Mesenchymal stem cell (in vitro differentiated cells and primary cell): ENCODE measurements around the gene INPP5B.
A peak's percentile ranks its signal among the peaks of the same experiment; 100 is the strongest.
"Not testable (repeated sequence)": the region's sequence is repeated elsewhere in the genome, so short reads cannot be mapped to it uniquely, and the experiment has no call there.

Source experiments
- DNase-seq: peaks from one replicate; pipeline ENCODE4 v3.0.0-alpha.2; 2013
- H2AFZ ChIP-seq: one replicate; pipeline ENCODE4 v1.6.1; 2013; ENCODE audit warnings: low read depth, mild to moderate bottlenecking, control low read depth, inconsistent platforms, low read length, moderate library complexity
- H2AK5ac ChIP-seq: 2 replicates; pipeline ENCODE4 v1.6.1; 2013; ENCODE audit warnings: low read length, moderate library complexity, mild to moderate bottlenecking, inconsistent platforms; ENCODE audit not compliant: severe bottlenecking
- H2BK120ac ChIP-seq: one replicate; pipeline ENCODE4 v1.6.1; 2013; ENCODE audit warnings: low read depth, mild to moderate bottlenecking, inconsistent platforms, low read length, moderate library complexity
- H2BK12ac ChIP-seq, 2 experiments: one replicate each; pipeline ENCODE4 v1.6.1; 2013; ENCODE audit warnings: inconsistent platforms in 2 of 2, low read length in 2 of 2, mild to moderate bottlenecking in 2 of 2, moderate library complexity in 2 of 2, control low read depth in 1 of 2
- H2BK15ac ChIP-seq: one replicate; pipeline ENCODE4 v1.6.1; 2013; ENCODE audit warnings: mild to moderate bottlenecking, low read depth, inconsistent platforms; ENCODE audit not compliant: poor library complexity, severe bottlenecking
- H2BK5ac ChIP-seq: 2 replicates; pipeline ENCODE4 v1.6.1; 2013; ENCODE audit warnings: low read depth, mild to moderate bottlenecking, low read length, control low read depth, inconsistent platforms; ENCODE audit not compliant: poor library complexity, severe bottlenecking
- H3K14ac ChIP-seq, 2 experiments: one replicate each; pipeline ENCODE4 v1.6.1; 2013; ENCODE audit warnings: inconsistent platforms in 2 of 2, low read length in 2 of 2, control low read depth in 1 of 2, mild to moderate bottlenecking in 1 of 2, moderate library complexity in 1 of 2
- H3K18ac ChIP-seq, 2 experiments: one replicate each; pipeline ENCODE4 v1.6.1; 2013; ENCODE audit warnings: inconsistent platforms in 2 of 2, low read length in 2 of 2, control low read depth in 1 of 2, low read depth in 1 of 2, mild to moderate bottlenecking in 1 of 2
- H3K23ac ChIP-seq, 2 experiments: one replicate each; pipeline ENCODE4 v1.6.1; 2013; ENCODE audit warnings: inconsistent platforms in 2 of 2, low read length in 2 of 2, mild to moderate bottlenecking in 2 of 2, moderate library complexity in 2 of 2, control low read depth in 1 of 2
- H3K27ac ChIP-seq: 2 replicates; pipeline ENCODE4 v1.5.1; 2013; ENCODE audit warnings: mild to moderate bottlenecking, moderate library complexity, low read length, control low read depth, inconsistent platforms; ENCODE audit not compliant: poor library complexity, severe bottlenecking
- H3K27me3 ChIP-seq, 2 experiments: 2 replicates each; pipeline versions ENCODE4 v1.6.1 to v1.7.0; 2013; ENCODE audit warnings: low read length in 2 of 2, mild to moderate bottlenecking in 2 of 2, moderate library complexity in 2 of 2, control low read depth in 1 of 2, inconsistent platforms in 1 of 2; ENCODE audit not compliant: control insufficient read depth in 1 of 2, insufficient read depth in 1 of 2
- H3K36me3 ChIP-seq, 2 experiments: 2 replicates each; pipeline versions ENCODE4 v1.6.1 to v1.7.0; 2013; ENCODE audit warnings: low read length in 2 of 2, control low read depth in 1 of 2, inconsistent platforms in 1 of 2, low read depth in 1 of 2, mild to moderate bottlenecking in 1 of 2; ENCODE audit not compliant: insufficient read depth in 2 of 2, control insufficient read depth in 1 of 2
- H3K4ac ChIP-seq, 2 experiments: one replicate each; pipeline ENCODE4 v1.6.1; 2013; ENCODE audit warnings: inconsistent platforms in 2 of 2, low read length in 2 of 2, mild to moderate bottlenecking in 2 of 2, moderate library complexity in 2 of 2, control low read depth in 1 of 2, low read depth in 1 of 2
- H3K4me1 ChIP-seq: 2 replicates; pipeline ENCODE4 v1.6.1; 2013; ENCODE audit warnings: low read depth, low read length, control low read depth; ENCODE audit not compliant: control insufficient read depth, insufficient read depth
- H3K4me2 ChIP-seq: 2 replicates; pipeline ENCODE4 v1.6.1; 2013; ENCODE audit warnings: low read length, mild to moderate bottlenecking, inconsistent platforms; ENCODE audit not compliant: poor library complexity, severe bottlenecking
- H3K4me3 ChIP-seq, 2 experiments: 2 replicates each; pipeline versions ENCODE4 v1.5.1 to v1.7.0; 2013; ENCODE audit warnings: low read length in 2 of 2, mild to moderate bottlenecking in 2 of 2, control low read depth in 1 of 2, low read depth in 1 of 2; ENCODE audit not compliant: insufficient read depth in 1 of 2
- H3K79me1 ChIP-seq: replicated peaks from 2 replicates; pipeline ENCODE4 v1.6.1; 2013; ENCODE audit warnings: mild to moderate bottlenecking, control low read depth, low read length, inconsistent platforms; ENCODE audit not compliant: poor library complexity, severe bottlenecking
- H3K9ac ChIP-seq: 2 replicates; pipeline ENCODE4 v1.7.0; 2013; ENCODE audit warnings: mild to moderate bottlenecking, low read length, moderate library complexity
- H3K9me3 ChIP-seq: 2 replicates; pipeline ENCODE4 v1.7.0; 2013; ENCODE audit warnings: mild to moderate bottlenecking, low read length; ENCODE audit not compliant: control insufficient read depth
- H4K8ac ChIP-seq: one replicate; pipeline ENCODE4 v1.6.1; 2013; ENCODE audit warnings: inconsistent platforms, mild to moderate bottlenecking, low read length, moderate library complexity
- H4K91ac ChIP-seq: one replicate; pipeline ENCODE4 v1.6.1; 2013; ENCODE audit warnings: mild to moderate bottlenecking, low read length, inconsistent platforms
- WGBS: methylation state at CpG from one replicate; pipeline ENCODE4 v1.1.7; 2013; ENCODE audit warnings: mixed read lengths; 5-methylcytosine and 5-hydroxymethylcytosine counted together

Gene INPP5B

DNA sequence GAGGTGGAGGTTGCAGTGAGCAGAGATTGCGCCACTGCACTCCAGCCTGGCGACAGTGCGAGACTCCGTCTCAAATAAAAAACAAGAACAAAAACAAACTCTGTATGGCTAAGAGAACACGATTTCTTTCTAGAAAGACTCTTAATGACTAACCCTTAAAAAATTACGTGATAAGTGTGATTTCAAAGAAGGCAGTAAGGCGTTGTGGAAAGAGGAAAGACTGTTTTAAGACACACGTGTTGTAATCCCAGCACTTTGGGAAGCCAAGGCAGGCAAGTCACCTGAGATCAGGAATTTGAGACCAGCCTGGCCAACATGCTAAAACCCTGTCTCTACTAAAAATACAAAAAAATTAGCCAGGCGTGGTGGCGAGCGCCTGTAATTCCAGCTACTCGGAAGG lies 17.3 kb upstream of the INPP5B start:
- DNase-seq, H2AFZ ChIP-seq, H3K4me2 ChIP-seq, H3K4me3 ChIP-seq, H2BK12ac ChIP-seq, H3K4ac ChIP-seq, H3K23ac ChIP-seq, H3K4me1 ChIP-seq, H3K79me1 ChIP-seq, H3K27ac ChIP-seq, H3K18ac ChIP-seq, H3K9me3 ChIP-seq, H3K27me3 ChIP-seq, H2BK120ac ChIP-seq, H2AK5ac ChIP-seq, H2BK5ac ChIP-seq, H4K91ac ChIP-seq, H2BK15ac ChIP-seq, H3K9ac ChIP-seq, H3K14ac ChIP-seq, H4K8ac ChIP-seq: not testable (repeated sequence)
- peaks cover 52 to 66% of the 10 kb centered on the region in 2 experiments for H3K36me3 ChIP-seq
- WGBS, result 88% methylated on average over 8 of the region's 12 CpGs

DNA sequence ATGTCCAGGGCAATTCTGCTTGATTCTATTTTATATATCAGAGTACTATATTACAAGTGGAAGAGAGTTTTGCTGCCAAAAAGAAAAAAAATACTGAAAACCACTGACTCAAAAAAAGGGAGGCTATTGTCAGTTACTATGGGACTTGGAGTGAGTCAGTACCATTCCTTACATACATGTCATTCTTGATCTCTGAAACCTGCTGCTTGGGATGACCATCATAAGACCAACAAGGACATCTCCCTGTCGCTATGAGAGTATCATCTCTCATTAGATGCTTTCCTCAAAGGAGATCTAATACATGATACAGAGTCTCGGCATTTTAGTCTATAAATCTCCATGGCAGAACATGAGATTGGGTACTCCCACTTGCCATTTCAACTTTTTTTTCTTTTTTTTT lies 11.8 kb upstream of the INPP5B start:
- no peak overlapping the region for H2AFZ ChIP-seq
- H2BK120ac ChIP-seq, result no peak overlapping the region
- peaks cover 8% of the 10 kb centered on the region for H3K4me1 ChIP-seq
- H2BK15ac ChIP-seq, result no peak overlapping the region
- no peak overlapping the region for H4K8ac ChIP-seq
- H3K23ac ChIP-seq, result no peak overlapping the region
- peak overlapping the region; percentile 86 for H3K27ac ChIP-seq
- peak; percentile 61 for DNase-seq
- no peak overlapping the region for H3K4ac ChIP-seq
- H3K4me3 ChIP-seq, result no peak overlapping the region
- no peak overlapping the region for H2AK5ac ChIP-seq
- H3K9me3 ChIP-seq, result no peaks in the 10 kb centered on the region
- H3K79me1 ChIP-seq, result peaks cover 3% of the 10 kb centered on the region
- no peak overlapping the region for H3K18ac ChIP-seq
- 0% methylated on average over 2 of the region's 2 CpGs for WGBS
- no peak overlapping the region for H3K4me2 ChIP-seq
- no peak overlapping the region for H3K14ac ChIP-seq
- H2BK5ac ChIP-seq, result no peak overlapping the region
- no peak overlapping the region for H2BK12ac ChIP-seq
- H3K36me3 ChIP-seq, result peaks cover 56 to 65% of the 10 kb centered on the region in 2 experiments
- no peaks in the 10 kb centered on the region for H3K27me3 ChIP-seq
- H3K9ac ChIP-seq, result peak overlapping the region; percentile 48
- no peak overlapping the region for H4K91ac ChIP-seq

DNA sequence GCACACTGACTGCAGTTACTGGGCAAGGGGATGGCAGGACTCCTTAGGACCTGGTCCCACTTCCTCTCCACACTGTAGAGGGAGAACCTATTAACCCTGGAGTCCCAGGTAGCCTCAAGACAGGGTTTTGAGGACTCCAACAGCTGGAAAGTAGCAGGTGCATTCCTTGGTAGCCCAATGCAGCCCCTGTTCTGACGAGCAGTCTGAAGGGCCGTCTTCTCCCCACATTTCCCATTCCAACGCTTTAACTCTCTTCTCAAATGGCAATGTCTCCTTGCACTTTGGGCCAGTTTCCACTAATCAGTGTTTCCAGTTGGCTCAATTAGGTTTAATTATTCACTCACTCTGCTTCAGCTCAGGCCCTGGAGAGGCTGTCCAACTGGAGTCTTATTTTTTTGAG lies 8.8 kb upstream of the INPP5B start:
- Histone ChIP-seq H2BK120ac (no peak overlapping the region), H2AFZ (no peak overlapping the region), H3K9me3 (no peaks in the 10 kb centered on the region), H4K91ac (no peak overlapping the region), H2BK12ac (no peak overlapping the region), H4K8ac (no peak overlapping the region), H3K18ac (no peak overlapping the region), H3K27me3 (no peaks in the 10 kb centered on the region), H3K79me1 (peaks cover 1% of the 10 kb centered on the region), H2BK5ac (no peak overlapping the region), H3K9ac (no peak overlapping the region), H3K4me1 (peaks cover 8% of the 10 kb centered on the region), H3K4me2 (no peak overlapping the region), H2BK15ac (no peak overlapping the region), H2AK5ac (no peak overlapping the region), H3K4ac (no peak overlapping the region), H3K23ac (no peak overlapping the region), H3K4me3 (no peak overlapping the region), H3K36me3 (peaks cover 50 to 51% of the 10 kb centered on the region in 2 experiments), H3K27ac (no peak overlapping the region), H3K14ac (no peak overlapping the region)
- 96% methylated on average over 3 of the region's 3 CpGs for WGBS
- no peak for DNase-seq

DNA sequence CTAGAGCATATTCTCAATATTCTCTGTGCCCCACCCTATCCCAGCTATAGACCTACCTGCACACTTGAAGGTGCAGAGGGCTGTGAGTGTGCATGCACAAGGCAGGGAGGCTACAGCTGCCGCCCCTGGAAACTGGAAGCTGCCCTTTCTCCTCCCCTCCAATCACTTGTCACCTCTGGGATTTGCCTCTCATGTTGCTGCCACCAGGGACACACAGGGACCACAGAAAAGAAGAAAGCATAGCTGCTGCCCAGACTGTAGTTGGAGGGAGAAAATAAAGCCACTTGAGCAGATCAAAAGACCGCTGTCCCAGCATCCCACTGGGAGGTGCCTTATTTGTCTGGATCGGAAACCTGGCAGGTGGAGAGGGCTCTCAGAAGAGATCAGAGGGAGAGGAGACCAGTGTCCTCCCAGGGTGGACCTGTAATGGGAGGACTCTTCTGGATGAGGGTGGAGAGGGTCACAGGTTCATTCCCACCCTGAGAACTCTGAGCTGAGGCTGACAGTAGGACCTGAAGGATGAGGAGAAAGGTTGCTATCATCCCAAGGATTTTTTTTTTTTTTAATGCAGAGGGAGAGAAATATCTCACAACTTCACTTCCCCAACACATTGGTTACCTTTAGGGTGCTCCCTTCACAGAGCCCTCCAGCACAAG lies 7.6 kb upstream of the INPP5B start:
- WGBS, result 88% methylated on average over 3 of the region's 3 CpGs
- Histone ChIP-seq H2BK5ac (no peak overlapping the region), H3K14ac (no peak overlapping the region), H3K18ac (no peak overlapping the region), H3K27ac (no peak overlapping the region), H3K4ac (no peak overlapping the region), H4K8ac (no peak overlapping the region), H3K4me3 (no peak overlapping the region), H2BK120ac (no peak overlapping the region), H3K9me3 (no peaks in the 10 kb centered on the region), H3K4me2 (no peak overlapping the region), H2AK5ac (no peak overlapping the region), H3K4me1 (peaks cover 8% of the 10 kb centered on the region), H3K27me3 (no peaks in the 10 kb centered on the region), H3K79me1 (peaks cover 1% of the 10 kb centered on the region), H2BK15ac (no peak overlapping the region), H3K9ac (no peak overlapping the region), H3K36me3 (peaks cover 40 to 44% of the 10 kb centered on the region in 2 experiments), H2BK12ac (no peak overlapping the region), H2AFZ (no peak overlapping the region), H4K91ac (no peak overlapping the region), H3K23ac (no peak overlapping the region)
- no peak for DNase-seq
